Activated B cell treated with CpG ODN at 0.5 μM for 24 hours (primary cell): ENCODE measurements around the gene HCK. TPM values are rescaled to one million over a fixed set of nuclear protein-coding genes. Genes with fewer than 3 reads are reported as not detected.

Experiments used
- ATAC-seq: fragments of 200-7000 bp; cut with Tn5 transposase; one replicate; pipeline ENCODE4 v1.10.0; 2021; ENCODE audit warnings: low read depth, mild to moderate bottlenecking, moderate library complexity
- CTCF ChIA-PET: fragments of 350-600 bp; sonication (Branson Sonifier 250); formaldehyde crosslinking; loops from one replicate; lab custom pipeline; 2021; ENCODE audit warnings: antibody characterized with exemption; lab: Charles Lee
- POLR2A ChIA-PET: fragments of 350-600 bp; sonication (Branson Sonifier 250); formaldehyde crosslinking; loops from one replicate; lab custom pipeline; 2021; ENCODE audit warnings: antibody characterized with exemption; lab: Charles Lee
- DNase-seq: peaks from one replicate; pipeline ENCODE4 v3.0.0; 2022
- H3K27ac Mint-ChIP-seq: one replicate; pipeline ENCODE4 v1.8.0; 2020; ENCODE audit warnings: mixed read lengths
- H3K27me3 Mint-ChIP-seq: one replicate; pipeline ENCODE4 v1.8.0; 2021; ENCODE audit warnings: mixed read lengths
- H3K36me3 Mint-ChIP-seq: one replicate; pipeline ENCODE4 v1.8.0; 2021; ENCODE audit warnings: low read depth, mixed read lengths
- H3K4me1 Mint-ChIP-seq: one replicate; pipeline ENCODE4 v1.8.0; 2021; ENCODE audit warnings: mixed read lengths
- H3K4me3 Mint-ChIP-seq: one replicate; pipeline ENCODE4 v1.8.0; 2020; ENCODE audit warnings: mild to moderate bottlenecking, mixed read lengths
- H3K9me3 Mint-ChIP-seq: one replicate; pipeline ENCODE4 v1.8.0; 2020; ENCODE audit warnings: mixed read lengths
- CTCF ChIP-seq: fragments of 200-600 bp; IDR thresholded peaks from one replicate; pipeline ENCODE4 v1.8.0; 2022; ENCODE audit warnings: antibody characterized with exemption, mild to moderate bottlenecking
- intact Hi-C: fragments of 100-400 bp; cut with micrococcal nuclease; formaldehyde crosslinking; loops from one replicate; pipeline ENCODE4 v1.15.1; 2024
- total RNA-seq: library from RNA; stranded (reverse); gene quantifications from 2 replicates; pipeline ENCODE4 v1.2.3, GENCODE V29; 2022

Gene HCK
- total RNA-seq, 1 donor from 2014 or later = 183 TPM

GRCh38 chr20:32128167-32128566, 76.1 kb downstream of the HCK start:
- intact Hi-C loops = no loop called here
- CTCF ChIA-PET = no interaction called here
- no peak for TF ChIP-seq CTCF

GRCh38 chr20:32129863-32130262, 77.8 kb downstream of the HCK start:
- no peak for TF ChIP-seq CTCF
- H3K27ac Mint-ChIP-seq = no peak overlapping the region
- intact Hi-C loops = no loop called here
- peaks cover 29% of the 10 kb centered on the region for H3K36me3 Mint-ChIP-seq
- H3K4me1 Mint-ChIP-seq = peaks cover 24% of the 10 kb centered on the region
- no peak for ATAC-seq
- no peak overlapping the region for H3K4me3 Mint-ChIP-seq
- H3K9me3 Mint-ChIP-seq = no peaks in the 10 kb centered on the region
- H3K27me3 Mint-ChIP-seq = no peaks in the 10 kb centered on the region
- ChIA-PET CTCF (no interaction called here), POLR2A (no interaction called here)
- DNase-seq = no peak

More at GRCh38 chr20:32128167-32128566, 76.1 kb downstream of the HCK start:
- POLR2A ChIA-PET = no interaction called here
- peaks cover 22% of the 10 kb centered on the region for H3K4me1 Mint-ChIP-seq
- no peaks in the 10 kb centered on the region for H3K9me3 Mint-ChIP-seq
- peaks cover 25% of the 10 kb centered on the region for H3K36me3 Mint-ChIP-seq
- no peak overlapping the region for H3K4me3 Mint-ChIP-seq
- H3K27me3 Mint-ChIP-seq = no peaks in the 10 kb centered on the region
- H3K27ac Mint-ChIP-seq = no peak overlapping the region
- no peak for ATAC-seq
- DNase-seq = no peak

DNA sequence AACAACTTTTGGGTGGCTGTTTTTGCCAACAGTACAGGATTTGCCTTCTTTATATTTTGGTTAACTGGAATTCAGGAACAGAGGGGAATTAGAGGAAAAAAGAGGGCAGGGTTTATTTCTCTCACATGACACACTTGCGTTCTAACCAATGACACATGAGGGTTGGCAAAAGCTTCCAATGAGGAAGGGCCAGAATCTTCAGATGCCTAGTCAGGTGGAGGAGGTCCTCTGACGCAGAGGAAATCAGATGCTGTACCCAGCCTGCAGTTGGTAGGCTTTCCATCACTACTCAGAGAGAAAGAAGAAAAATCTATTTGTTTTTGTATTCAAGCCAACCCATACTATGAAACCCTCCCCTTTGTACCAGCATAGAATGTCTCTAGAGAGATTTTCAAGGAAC, 78.3 kb downstream of the HCK start:
- DNase-seq (no peak), ATAC-seq (no peak)
- ChIA-PET CTCF (no interaction called here), POLR2A (no interaction called here)
- Mint-ChIP-seq H3K27me3 (no peaks in the 10 kb centered on the region), H3K4me3 (no peak overlapping the region), H3K36me3 (peaks cover 28% of the 10 kb centered on the region), H3K4me1 (peaks cover 20% of the 10 kb centered on the region), H3K9me3 (no peaks in the 10 kb centered on the region), H3K27ac (no peak overlapping the region)
- TF ChIP-seq CTCF = no peak
- intact Hi-C loops = no loop called here

DNA sequence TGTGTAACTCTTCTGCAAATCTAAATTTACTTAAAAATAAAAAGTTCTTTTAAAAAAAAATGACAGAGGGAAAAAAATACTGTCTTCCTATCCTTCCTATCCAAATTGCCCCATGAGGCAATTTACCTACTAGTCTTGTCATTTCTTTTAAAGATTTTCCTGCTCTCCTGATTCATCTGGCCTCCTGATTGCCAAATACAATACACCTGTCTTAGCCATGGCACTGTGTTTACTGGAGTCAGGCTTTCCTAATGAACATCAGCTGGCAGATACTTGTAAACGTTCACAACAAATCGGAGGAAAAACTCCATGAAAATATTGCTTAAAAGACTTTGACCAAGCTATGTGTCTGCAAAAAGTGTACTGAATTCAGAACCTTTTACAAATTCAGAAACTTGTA, 78.9 kb downstream of the HCK start:
- peaks cover 18% of the 10 kb centered on the region for H3K4me1 Mint-ChIP-seq
- ATAC-seq (no peak), DNase-seq (no peak)
- ChIA-PET POLR2A (no interaction called here), CTCF (no interaction called here)
- no peak overlapping the region for H3K4me3 Mint-ChIP-seq
- intact Hi-C loops = no loop called here
- no peaks in the 10 kb centered on the region for H3K27me3 Mint-ChIP-seq
- no peak for TF ChIP-seq CTCF
- peaks cover 32% of the 10 kb centered on the region for H3K36me3 Mint-ChIP-seq
- no peak overlapping the region for H3K27ac Mint-ChIP-seq
- H3K9me3 Mint-ChIP-seq = no peaks in the 10 kb centered on the region

GRCh38 chr20:32132911-32133549, 81.0 kb downstream of the HCK start:
- ATAC-seq = no peak
- TF ChIP-seq CTCF = no peak
- Mint-ChIP-seq H3K9me3 (no peaks in the 10 kb centered on the region), H3K36me3 (peaks cover 48% of the 10 kb centered on the region), H3K4me3 (no peak overlapping the region), H3K4me1 (peaks cover 16% of the 10 kb centered on the region), H3K27ac (no peak overlapping the region), H3K27me3 (no peaks in the 10 kb centered on the region)
- DNase-seq = no peak
- ChIA-PET CTCF (no interaction called here), POLR2A (interaction anchor here (0.7 kb wide), 2 partner anchors 90 to 368 kb away, joined by 3 to 7 read pairs; no protein-coding TSS in a partner anchor)
- intact Hi-C loops = no loop called here
